Fibroblast of the aortic adventitia (primary cell): Measurements from ENCODE around the gene ANO6. TPM values are rescaled to one million over a fixed set of nuclear protein-coding genes. Genes with fewer than 3 reads are reported as not detected.
A peak's percentile ranks its signal among the peaks of the same experiment; 100 is the strongest.

ENCODE experiments used
- DNase-seq: peaks from one replicate; pipeline ENCODE4 v3.0.0-alpha.2; 2010; ENCODE audit warnings: low read depth
- H3K4me3 ChIP-seq: 2 replicates; pipeline ENCODE4 v1.5.1; 2011; ENCODE audit warnings: low read depth, mild to moderate bottlenecking, control low read depth, low read length, moderate library complexity
- total RNA-seq: library from RNA; depleted of rRNA; stranded (reverse); fragments of >200 nt; gene quantifications from 2 replicates; pipeline ENCODE4 v1.2.3, GENCODE V29; 2012; ENCODE audit warnings: low replicate concordance
- TF ChIP-seq, protein P1 (sequence below): IDR thresholded peaks from 2 replicates; pipeline ENCODE4 v1.5.1; 2011; ENCODE audit warnings: mild to moderate bottlenecking, low read length, control low read depth, inconsistent platforms; ENCODE audit not compliant: insufficient read depth

ANO6 gene
- total RNA-seq, 1 donor = 81.2 TPM

- H3K4me3 ChIP-seq = no peak overlapping the region
- TF ChIP-seq, protein P1, sequence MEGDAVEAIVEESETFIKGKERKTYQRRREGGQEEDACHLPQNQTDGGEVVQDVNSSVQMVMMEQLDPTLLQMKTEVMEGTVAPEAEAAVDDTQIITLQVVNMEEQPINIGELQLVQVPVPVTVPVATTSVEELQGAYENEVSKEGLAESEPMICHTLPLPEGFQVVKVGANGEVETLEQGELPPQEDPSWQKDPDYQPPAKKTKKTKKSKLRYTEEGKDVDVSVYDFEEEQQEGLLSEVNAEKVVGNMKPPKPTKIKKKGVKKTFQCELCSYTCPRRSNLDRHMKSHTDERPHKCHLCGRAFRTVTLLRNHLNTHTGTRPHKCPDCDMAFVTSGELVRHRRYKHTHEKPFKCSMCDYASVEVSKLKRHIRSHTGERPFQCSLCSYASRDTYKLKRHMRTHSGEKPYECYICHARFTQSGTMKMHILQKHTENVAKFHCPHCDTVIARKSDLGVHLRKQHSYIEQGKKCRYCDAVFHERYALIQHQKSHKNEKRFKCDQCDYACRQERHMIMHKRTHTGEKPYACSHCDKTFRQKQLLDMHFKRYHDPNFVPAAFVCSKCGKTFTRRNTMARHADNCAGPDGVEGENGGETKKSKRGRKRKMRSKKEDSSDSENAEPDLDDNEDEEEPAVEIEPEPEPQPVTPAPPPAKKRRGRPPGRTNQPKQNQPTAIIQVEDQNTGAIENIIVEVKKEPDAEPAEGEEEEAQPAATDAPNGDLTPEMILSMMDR = no peak
- DNase-seq = no peak
Measured at GRCh38 chr12:45356822-45357538, 141.1 kb downstream of the ANO6 start.

DNA sequence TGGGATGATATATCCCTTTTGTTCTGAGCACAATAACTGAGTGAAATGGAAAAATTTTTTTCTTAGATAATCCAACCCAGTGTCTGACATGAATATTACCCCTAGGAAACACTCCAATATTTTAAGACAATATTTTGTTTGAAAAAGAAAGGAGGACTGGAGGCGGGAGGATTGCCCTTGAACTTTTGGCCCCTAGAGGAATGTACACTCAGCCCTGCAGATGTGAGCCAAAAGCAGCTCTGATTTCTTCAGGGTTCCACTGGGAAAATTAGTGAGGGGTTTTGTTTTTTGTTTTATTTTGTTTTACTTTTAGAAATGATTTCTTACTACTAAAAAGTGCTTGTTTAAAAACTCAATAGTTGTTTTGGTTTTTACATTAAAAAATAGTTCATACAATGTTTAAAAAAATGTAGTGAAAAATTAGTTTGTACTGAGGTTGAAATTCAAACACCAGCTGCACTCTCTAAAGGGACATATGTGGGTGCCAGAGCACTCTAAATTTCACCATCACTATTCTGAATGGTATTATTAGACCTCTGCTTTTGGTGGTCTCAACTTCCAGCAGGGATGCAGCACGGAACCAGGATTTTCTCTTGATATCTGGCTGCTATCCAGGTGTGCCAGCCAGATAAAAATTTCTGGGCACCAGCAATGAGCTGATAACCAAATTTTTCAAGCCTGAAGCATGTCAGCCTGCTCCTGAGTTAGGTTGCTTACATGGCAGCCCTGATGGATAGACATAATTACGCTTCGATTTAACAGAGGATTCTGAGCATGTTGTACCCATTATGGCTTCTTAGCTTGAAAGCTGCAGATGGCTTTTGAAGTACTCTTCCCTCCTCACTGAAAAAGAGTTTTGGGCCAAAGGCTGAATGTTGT lies 141.9 kb downstream of the ANO6 start:
- no peak overlapping the region for H3K4me3 ChIP-seq
- DNase-seq = peak; percentile 60
- TF ChIP-seq, protein P1 = no peak

DNA sequence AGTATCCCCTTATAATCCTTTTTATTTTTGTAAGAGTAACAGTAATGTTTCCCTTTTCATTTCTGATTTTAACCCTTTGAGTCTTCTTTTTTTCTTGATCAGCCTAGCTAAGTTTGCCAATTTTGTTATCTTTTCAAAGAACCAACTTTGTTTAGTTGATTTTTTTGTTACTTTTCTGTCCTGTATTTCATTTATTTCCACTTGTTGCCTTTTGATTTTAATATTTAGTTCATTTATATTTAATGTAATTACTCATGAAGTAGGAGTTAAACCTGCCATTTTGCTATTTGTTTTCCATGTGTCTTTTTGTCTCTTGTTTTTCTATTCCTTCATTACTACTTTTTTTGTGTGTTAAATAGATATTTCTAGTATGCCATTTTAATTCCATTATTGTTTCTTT lies 146.4 kb downstream of the ANO6 start:
- no peak for DNase-seq
- TF ChIP-seq, protein P1 = no peak
- no peak overlapping the region for H3K4me3 ChIP-seq

GRCh38 chr12:45363903-45364302 lies 148.0 kb downstream of the ANO6 start:
- no peak overlapping the region for H3K4me3 ChIP-seq
- TF ChIP-seq, protein P1 = no peak
- no peak for DNase-seq

DNA sequence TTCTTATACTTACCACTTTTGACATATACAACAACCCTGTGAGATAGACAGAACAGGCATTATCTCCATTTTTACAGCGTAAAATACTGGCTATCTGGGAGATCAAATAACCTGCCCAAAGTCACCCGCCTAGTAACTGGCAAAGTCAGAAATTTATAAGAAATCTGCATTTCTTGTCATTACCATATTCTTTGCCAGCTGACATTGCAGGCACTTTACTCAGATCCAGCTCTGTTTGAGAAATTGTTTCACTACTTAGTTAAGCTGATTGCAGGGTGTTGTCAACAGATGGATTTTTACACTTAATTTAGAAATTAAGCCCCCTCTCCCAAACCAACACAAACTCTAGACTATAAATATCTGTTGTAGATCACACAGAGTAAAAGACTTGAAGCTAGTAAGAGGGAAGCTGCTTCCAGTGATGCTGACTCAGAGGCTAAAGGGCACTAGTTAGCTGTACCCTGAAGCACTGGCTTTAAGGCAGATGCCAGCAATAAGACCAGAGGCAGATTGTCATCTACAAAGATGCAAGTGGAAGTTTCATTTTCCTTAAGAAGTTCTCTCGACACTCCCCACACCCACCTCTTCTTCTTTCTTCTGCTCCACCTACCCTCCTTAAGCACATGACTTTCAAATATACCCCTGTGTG lies 153.1 kb downstream of the ANO6 start:
- TF ChIP-seq, protein P1 = no peak
- H3K4me3 ChIP-seq = no peak overlapping the region
- peak; percentile 63 for DNase-seq

DNA sequence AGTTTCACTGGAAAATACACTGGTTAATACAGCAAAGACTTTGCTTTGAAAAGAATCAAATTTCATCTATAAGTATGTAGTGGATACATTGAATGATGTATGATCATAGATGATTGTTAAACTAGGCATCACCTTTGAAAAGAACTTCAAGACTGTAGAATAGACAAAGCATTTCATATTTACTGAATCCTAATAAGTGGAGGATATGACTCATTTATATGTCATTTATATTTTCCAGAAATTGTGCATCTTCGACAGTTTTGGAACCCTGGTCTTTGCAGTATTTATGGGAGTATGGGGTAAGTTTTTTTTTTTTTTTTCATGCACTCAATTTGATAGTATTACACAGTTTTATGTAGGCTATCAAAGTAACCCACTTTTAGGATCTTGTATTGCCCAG lies 161.9 kb downstream of the ANO6 start:
- TF ChIP-seq, protein P1 = no peak
- no peak for DNase-seq
- no peak overlapping the region for H3K4me3 ChIP-seq
